Gastrocnemius medialis (tissue), 4 donors: Measurements from ENCODE around the gene ITGA8. TPM values are rescaled to one million over a fixed set of nuclear protein-coding genes. Genes with fewer than 3 reads are reported as not detected.

Experiments used
- ATAC-seq, 2 donors: fragments of 150-250 bp; one replicate each; pipeline ENCODE4 v1.9.1; 2016
- DNase-seq, 2 donors: peaks; one replicate each; pipeline ENCODE4 v3.0.0-alpha.2; 2019
- H3K27ac ChIP-seq, 4 donors: fragments of 200-600 bp; sonication (generic); 1 replicate in 1 of 4; 2 replicates in 3 of 4; pipeline ENCODE4 v1.5.1; 2016 to 2018; ENCODE audit warnings: mild to moderate bottlenecking in 2 of 4, moderate library complexity in 1 of 4
- H3K27me3 ChIP-seq, 3 donors: fragments of 200-600 bp; sonication (generic) in 2 of 3; 1 replicate in 1 of 3; 2 replicates in 2 of 3; pipeline versions ENCODE4 v1.5.1 to v1.6.0; 2016 to 2019; ENCODE audit warnings: mild to moderate bottlenecking in 1 of 3, moderate library complexity in 1 of 3
- H3K36me3 ChIP-seq, 2 donors: fragments of 200-600 bp; sonication (generic) in 1 of 2; one replicate each; pipeline ENCODE4 v1.5.1; 2017 to 2018
- H3K4me1 ChIP-seq, 2 donors: fragments of 200-600 bp; sonication (generic) in 1 of 2; one replicate each; pipeline ENCODE4 v1.5.1; 2016 to 2017; ENCODE audit warnings: mild to moderate bottlenecking in 2 of 2
- H3K4me3 ChIP-seq, 4 donors: fragments of 200-600 bp; sonication (generic) in 3 of 4; 1 replicate in 1 of 4; 2 replicates in 3 of 4; pipeline ENCODE4 v1.5.1; 2016 to 2019; ENCODE audit warnings: mild to moderate bottlenecking in 2 of 4
- H3K9me3 ChIP-seq, 3 donors: fragments of 200-600 bp; sonication (generic) in 2 of 3; 1 replicate in 1 of 3; 2 replicates in 2 of 3; pipeline ENCODE4 v1.5.1; 2016 to 2019
- POLR2A ChIP-seq, 2 donors: fragments of 450-650 bp; IDR thresholded peaks; one replicate each; pipeline ENCODE4 v1.6.1; 2017; ENCODE audit warnings: antibody characterized with exemption in 2 of 2, mild to moderate bottlenecking in 2 of 2, moderate library complexity in 2 of 2
- in situ Hi-C, 4 donors: fragments of 200-750 bp; cut with MboI; loops; one replicate each; pipeline versions ENCODE4 v1.15.0 to v1.8.0; 2017; ENCODE audit warnings: low sequenced_read_pairs in 4 of 4
- intact Hi-C: fragments of 100-400 bp; cut with DNase I; formaldehyde crosslinking; loops from one replicate; pipeline ENCODE4 v1.15.1; 2023; ENCODE audit warnings: low total_unique reads
- total RNA-seq, 4 donors: library from RNA; depleted of rRNA; stranded (reverse); fragments of >200 nt; gene quantifications; one replicate each; pipeline versions ENCODE4 v1.1.0 to v1.2.3, GENCODE V29; 2016
- TF ChIP-seq, protein P1 (sequence below), 5 experiments: fragments of 450-650 bp in 3 of 5; fragments of 200-600 bp in 2 of 5; sonication (generic) in 2 of 5; IDR thresholded peaks in 4 of 5; conservative IDR thresholded peaks in 1 of 5; 1 replicate in 4 of 5; 2 replicates in 1 of 5; pipeline ENCODE4 v1.5.1; 2016 to 2019; ENCODE audit warnings: antibody characterized with exemption in 5 of 5, mild to moderate bottlenecking in 3 of 5, moderate library complexity in 3 of 5

The ITGA8 gene
- total RNA-seq, 4 donors from 2014 or later, result 1.6 to 17.4 (median 10.3) TPM

DNA sequence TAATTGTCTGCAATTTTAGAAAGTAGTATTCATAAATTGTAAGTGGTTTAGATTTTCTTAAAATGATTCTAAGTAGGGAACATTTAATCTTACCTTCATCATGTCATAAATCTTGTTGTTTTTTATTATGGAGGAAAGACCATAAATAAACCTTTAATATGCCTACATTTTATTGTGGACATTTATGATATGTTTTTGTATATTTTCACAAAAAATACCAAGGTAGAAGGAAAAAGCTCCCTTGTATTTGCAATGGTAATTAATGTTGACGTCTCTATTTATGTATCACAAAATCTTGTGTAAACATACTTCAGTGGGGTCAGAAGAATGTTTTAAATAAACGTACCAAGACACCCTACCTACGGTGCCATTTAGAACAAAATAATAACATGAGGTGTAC lies 193.0 kb downstream of the ITGA8 start:
- DNase-seq (no peak), ATAC-seq (no peak)
- Histone ChIP-seq H3K27me3 (no peaks in the 10 kb centered on the region), H3K36me3 (no peaks in the 10 kb centered on the region), H3K4me3 (no peak overlapping the region), H3K27ac (no peak overlapping the region), H3K4me1 (no peaks in the 10 kb centered on the region), H3K9me3 (no peaks in the 10 kb centered on the region)
- intact Hi-C loops (no loop called here), in situ Hi-C loops (no loop called here)
- TF ChIP-seq, protein P1, sequence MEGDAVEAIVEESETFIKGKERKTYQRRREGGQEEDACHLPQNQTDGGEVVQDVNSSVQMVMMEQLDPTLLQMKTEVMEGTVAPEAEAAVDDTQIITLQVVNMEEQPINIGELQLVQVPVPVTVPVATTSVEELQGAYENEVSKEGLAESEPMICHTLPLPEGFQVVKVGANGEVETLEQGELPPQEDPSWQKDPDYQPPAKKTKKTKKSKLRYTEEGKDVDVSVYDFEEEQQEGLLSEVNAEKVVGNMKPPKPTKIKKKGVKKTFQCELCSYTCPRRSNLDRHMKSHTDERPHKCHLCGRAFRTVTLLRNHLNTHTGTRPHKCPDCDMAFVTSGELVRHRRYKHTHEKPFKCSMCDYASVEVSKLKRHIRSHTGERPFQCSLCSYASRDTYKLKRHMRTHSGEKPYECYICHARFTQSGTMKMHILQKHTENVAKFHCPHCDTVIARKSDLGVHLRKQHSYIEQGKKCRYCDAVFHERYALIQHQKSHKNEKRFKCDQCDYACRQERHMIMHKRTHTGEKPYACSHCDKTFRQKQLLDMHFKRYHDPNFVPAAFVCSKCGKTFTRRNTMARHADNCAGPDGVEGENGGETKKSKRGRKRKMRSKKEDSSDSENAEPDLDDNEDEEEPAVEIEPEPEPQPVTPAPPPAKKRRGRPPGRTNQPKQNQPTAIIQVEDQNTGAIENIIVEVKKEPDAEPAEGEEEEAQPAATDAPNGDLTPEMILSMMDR (IDR thresholded peaks at IDR 0.05 in 4 of 5, conservative IDR thresholded peaks at IDR 0.05 in 1 of 5), result no peak
- TF ChIP-seq POLR2A (IDR thresholded peaks at IDR 0.05), result no peak

DNA sequence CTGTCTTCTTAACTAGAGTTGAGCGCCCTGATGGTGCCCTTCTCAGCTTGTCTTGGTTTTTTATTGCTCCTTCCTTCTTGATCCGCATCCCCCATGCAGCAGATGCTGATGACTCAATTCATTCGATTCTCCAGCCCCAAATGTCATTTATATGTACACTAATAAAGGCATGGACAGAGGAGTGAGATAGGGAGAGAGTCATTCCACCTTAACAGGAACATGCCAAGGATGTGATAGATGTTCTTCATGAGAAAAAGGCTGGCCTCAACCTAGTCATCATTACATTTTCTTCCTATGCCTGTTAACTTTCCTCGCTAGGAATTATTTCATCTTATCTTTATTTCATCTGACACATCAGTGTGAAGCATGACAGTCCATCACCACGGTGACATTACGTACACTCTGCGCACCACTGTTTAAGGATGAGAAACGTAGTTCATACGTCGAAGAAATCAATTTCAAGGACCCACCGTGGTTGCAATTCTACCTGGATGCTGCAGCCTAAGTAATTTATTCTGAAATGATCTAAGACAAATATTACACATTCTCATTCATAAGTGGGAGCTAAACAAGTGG lies 198.3 kb downstream of the ITGA8 start:
- Histone ChIP-seq H3K4me3 (no peak overlapping the region), H3K9me3 (no peaks in the 10 kb centered on the region), H3K27ac (no peak overlapping the region), H3K36me3 (no peaks in the 10 kb centered on the region), H3K27me3 (no peaks in the 10 kb centered on the region), H3K4me1 (no peaks in the 10 kb centered on the region)
- TF ChIP-seq, protein P1 (IDR thresholded peaks at IDR 0.05 in 4 of 5, conservative IDR thresholded peaks at IDR 0.05 in 1 of 5), result no peak
- TF ChIP-seq POLR2A (IDR thresholded peaks at IDR 0.05), result no peak
- ATAC-seq, result no peak
- intact Hi-C loops, result no loop called here
- in situ Hi-C loops, result no loop called here
- DNase-seq, result no peak

DNA sequence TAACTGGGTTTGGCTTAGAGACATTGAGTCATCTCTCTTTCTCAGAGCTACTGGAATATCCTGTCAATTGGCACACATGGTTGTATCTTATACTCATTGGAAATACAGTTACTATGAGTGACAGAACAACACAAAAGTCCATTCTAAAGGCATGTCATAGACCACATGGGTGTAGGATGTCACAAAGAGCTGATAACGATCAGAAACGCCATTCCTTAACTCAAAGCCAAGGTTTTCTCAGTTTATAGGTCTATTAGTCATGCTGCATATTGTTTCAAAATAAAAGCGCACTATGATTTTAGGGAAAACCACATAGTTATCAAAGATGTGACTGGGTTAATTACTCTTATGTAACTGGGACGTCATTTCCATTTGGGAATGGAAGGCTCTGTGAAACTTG lies 201.5 kb downstream of the ITGA8 start:
- H3K4me1 ChIP-seq, result no peaks in the 10 kb centered on the region
- no peak overlapping the region for H3K4me3 ChIP-seq
- H3K27me3 ChIP-seq, result no peaks in the 10 kb centered on the region
- intact Hi-C loops (no loop called here), in situ Hi-C loops (no loop called here)
- no peak for DNase-seq
- no peak overlapping the region for H3K27ac ChIP-seq
- H3K36me3 ChIP-seq, result no peaks in the 10 kb centered on the region
- no peak for ATAC-seq
- no peak for TF ChIP-seq POLR2A (IDR thresholded peaks at IDR 0.05)
- TF ChIP-seq, protein P1 (IDR thresholded peaks at IDR 0.05 in 4 of 5, conservative IDR thresholded peaks at IDR 0.05 in 1 of 5), result no peak
- no peaks in the 10 kb centered on the region for H3K9me3 ChIP-seq

DNA sequence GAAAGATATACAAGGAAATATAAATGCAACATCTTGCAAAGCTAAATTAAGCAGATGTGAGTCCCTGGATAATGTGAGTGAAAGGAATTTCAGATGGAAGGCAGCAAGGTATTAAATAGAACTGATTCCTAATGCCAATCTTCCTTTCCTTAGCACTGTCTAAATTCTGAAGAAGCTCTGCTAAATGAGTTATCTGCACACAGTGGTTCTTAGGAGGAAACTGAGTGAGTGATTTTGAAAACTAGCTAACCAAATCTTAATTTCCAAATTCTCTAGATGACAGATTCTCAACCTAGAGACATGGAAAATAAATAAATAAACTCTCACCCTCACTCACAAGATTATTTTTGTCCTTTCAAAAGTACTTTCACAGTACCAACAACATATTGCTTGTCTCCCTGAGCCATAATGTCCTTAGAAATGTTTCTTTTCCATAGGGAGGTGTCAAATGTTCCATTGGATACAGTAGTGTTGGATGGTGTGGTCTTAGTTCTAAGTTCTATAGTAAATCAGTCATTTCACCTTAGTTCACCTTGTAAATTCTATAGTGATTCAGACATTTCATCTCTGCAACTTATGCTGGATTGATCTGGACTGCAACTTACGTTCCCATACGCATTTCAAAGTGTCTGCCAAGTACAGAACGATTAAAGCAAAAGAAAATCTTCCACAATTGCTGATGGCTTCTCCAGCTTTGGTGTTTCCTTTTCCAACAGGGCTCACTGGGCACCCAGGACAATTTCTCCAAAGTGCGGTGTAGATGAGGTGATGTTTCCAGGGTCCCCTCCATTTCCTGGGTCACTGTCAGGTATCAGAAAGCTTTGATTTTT lies 203.3 kb downstream of the ITGA8 start:
- Histone ChIP-seq H3K36me3 (no peaks in the 10 kb centered on the region), H3K4me3 (no peak overlapping the region), H3K4me1 (no peaks in the 10 kb centered on the region), H3K27ac (no peak overlapping the region), H3K27me3 (no peaks in the 10 kb centered on the region), H3K9me3 (no peaks in the 10 kb centered on the region)
- DNase-seq (no peak), ATAC-seq (no peak)
- in situ Hi-C loops, result no loop called here
- TF ChIP-seq, protein P1 (IDR thresholded peaks at IDR 0.05 in 4 of 5, conservative IDR thresholded peaks at IDR 0.05 in 1 of 5), result no peak
- TF ChIP-seq POLR2A (IDR thresholded peaks at IDR 0.05), result no peak
- intact Hi-C loops, result no loop called here
